Measurements from ENCODE around the gene ZNF292. TPM values are rescaled to one million over a fixed set of nuclear protein-coding genes. Genes with fewer than 3 reads are reported as not detected.
A peak's percentile ranks its signal among the peaks of the same experiment; 100 is the strongest.

Gene ZNF292
- 10 to 100 TPM; 17.8 to 40.0 (median 21.3) TPM for total RNA-seq

GRCh38 chr6:87154993-87155841, at the start of gene ZNF292:
TSS of gene ZNF292 (plus strand) at chr6:87155565. CDS start at chr6:87155592, 27 bp downstream.
- DNase-seq (ENCODE audit: low spot score), result peak; percentile 90
- peak; percentile 92 for ATAC-seq (ENCODE audit: low FRiP score)
- TF ChIP-seq CTCF (IDR thresholded peaks at IDR 0.05), result no peak

- TF ChIP-seq CTCF (IDR thresholded peaks at IDR 0.05), result no peak
- DNase-seq (ENCODE audit: low spot score) (no peak), ATAC-seq (ENCODE audit: low FRiP score) (no peak)
Observed at GRCh38 chr6:87105823-87106222, 49.5 kb upstream of the ZNF292 start.

- TF ChIP-seq CTCF (IDR thresholded peaks at IDR 0.05), result no peak
- DNase-seq (ENCODE audit: low spot score), result no peak
- ATAC-seq (ENCODE audit: low FRiP score), result no peak
Observed at GRCh38 chr6:87110636-87111035, 44.7 kb upstream of the ZNF292 start.

- TF ChIP-seq CTCF (IDR thresholded peaks at IDR 0.05), result no peak
- no peak for ATAC-seq (ENCODE audit: low FRiP score)
- no peak for DNase-seq (ENCODE audit: low spot score)
Observed at GRCh38 chr6:87115402-87116135, 39.8 kb upstream of the ZNF292 start.

- ATAC-seq (ENCODE audit: low FRiP score), result no peak
- DNase-seq (ENCODE audit: low spot score), result no peak
- no peak for TF ChIP-seq CTCF (IDR thresholded peaks at IDR 0.05)
Observed at GRCh38 chr6:87116922-87117321, 38.4 kb upstream of the ZNF292 start.

GRCh38 chr6:87118054-87118453, 37.3 kb upstream of the ZNF292 start:
- TF ChIP-seq CTCF (IDR thresholded peaks at IDR 0.05), result no peak
- ATAC-seq (ENCODE audit: low FRiP score), result no peak
- no peak for DNase-seq (ENCODE audit: low spot score)

All from omental fat pad (tissue), 4 donors.